ENCODE data around the gene MAPK6.

The MAPK6 gene

GRCh38 chr15:52006702-52007340 is 12.2 kb upstream of the MAPK6 start:
- no peaks in the 10 kb centered on the region for H3K36me3 ChIP-seq
- no peak overlapping the region for H3K27ac ChIP-seq

GRCh38 chr15:52008359-52008697 is 10.7 kb upstream of the MAPK6 start:
- Histone ChIP-seq H3K4me1 (ENCODE audit: control insufficient read depth in 1 of 2, insufficient read depth in 1 of 2, low read depth in 1 of 2, low read length in 1 of 2) (peaks cover 4 to 10% of the 10 kb centered on the region in 2 experiments), H3K36me3 (no peaks in the 10 kb centered on the region), H3K4me3 (ENCODE audit: low read depth in 1 of 2, low read length in 1 of 2) (no peak overlapping the region), H3K9me3 (no peaks in the 10 kb centered on the region), H3K27ac (no peak overlapping the region), H3K27me3 (no peaks in the 10 kb centered on the region)
- no peak for TF ChIP-seq CTCF (IDR thresholded peaks at IDR 0.05)

More at GRCh38 chr15:52006702-52007340, 12.2 kb upstream of the MAPK6 start:
- no peaks in the 10 kb centered on the region for H3K9me3 ChIP-seq
- H3K4me3 ChIP-seq (ENCODE audit: low read depth in 1 of 2, low read length in 1 of 2) = no peak overlapping the region
- no peak for TF ChIP-seq CTCF (IDR thresholded peaks at IDR 0.05)
- no peaks in the 10 kb centered on the region for H3K4me1 ChIP-seq (ENCODE audit: control insufficient read depth in 1 of 2, insufficient read depth in 1 of 2, low read depth in 1 of 2, low read length in 1 of 2)
- no peaks in the 10 kb centered on the region for H3K27me3 ChIP-seq

DNA sequence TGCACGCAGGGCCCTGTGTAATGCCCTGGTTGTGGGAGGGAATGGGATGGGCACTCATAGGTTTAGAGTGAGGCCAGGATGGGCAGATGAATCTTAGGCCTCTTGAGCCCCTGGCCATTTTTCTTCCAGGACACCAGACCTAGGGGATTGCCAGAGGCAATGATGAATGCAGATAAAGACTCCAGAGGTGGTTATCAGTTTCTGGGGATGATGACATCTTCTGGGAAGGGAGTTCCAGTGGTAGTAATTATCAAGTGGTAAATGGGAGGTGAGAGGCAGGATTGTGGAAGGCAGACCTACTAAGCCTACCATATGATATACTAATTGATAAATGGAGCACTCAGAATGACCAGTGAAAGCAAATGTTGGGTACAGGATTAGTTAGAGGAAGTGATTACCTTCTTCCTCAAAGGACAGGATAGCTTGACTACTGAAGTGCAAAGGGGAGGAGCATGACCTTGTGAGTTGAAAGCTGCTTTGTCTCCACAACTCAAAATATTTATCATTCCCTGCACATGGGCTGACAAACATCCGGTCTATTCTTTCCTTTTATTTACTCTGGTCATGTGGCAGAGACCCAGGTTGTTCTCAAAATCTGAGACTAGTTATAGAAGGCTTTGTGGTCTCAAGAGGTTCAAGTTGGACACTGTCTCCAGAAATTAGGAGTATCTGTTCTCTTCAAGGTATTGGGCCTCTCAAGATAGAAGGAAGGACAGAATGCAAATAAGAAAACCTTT is 10.2 kb upstream of the MAPK6 start:
- H3K4me3 ChIP-seq (ENCODE audit: low read depth in 1 of 2, low read length in 1 of 2) = no peak overlapping the region
- TF ChIP-seq CTCF (IDR thresholded peaks at IDR 0.05) = no peak
- no peaks in the 10 kb centered on the region for H3K27me3 ChIP-seq
- no peaks in the 10 kb centered on the region for H3K36me3 ChIP-seq
- H3K27ac ChIP-seq = no peak overlapping the region
- no peaks in the 10 kb centered on the region for H3K9me3 ChIP-seq
- peaks cover 10 to 15% of the 10 kb centered on the region in 2 experiments for H3K4me1 ChIP-seq (ENCODE audit: control insufficient read depth in 1 of 2, insufficient read depth in 1 of 2, low read depth in 1 of 2, low read length in 1 of 2)

DNA sequence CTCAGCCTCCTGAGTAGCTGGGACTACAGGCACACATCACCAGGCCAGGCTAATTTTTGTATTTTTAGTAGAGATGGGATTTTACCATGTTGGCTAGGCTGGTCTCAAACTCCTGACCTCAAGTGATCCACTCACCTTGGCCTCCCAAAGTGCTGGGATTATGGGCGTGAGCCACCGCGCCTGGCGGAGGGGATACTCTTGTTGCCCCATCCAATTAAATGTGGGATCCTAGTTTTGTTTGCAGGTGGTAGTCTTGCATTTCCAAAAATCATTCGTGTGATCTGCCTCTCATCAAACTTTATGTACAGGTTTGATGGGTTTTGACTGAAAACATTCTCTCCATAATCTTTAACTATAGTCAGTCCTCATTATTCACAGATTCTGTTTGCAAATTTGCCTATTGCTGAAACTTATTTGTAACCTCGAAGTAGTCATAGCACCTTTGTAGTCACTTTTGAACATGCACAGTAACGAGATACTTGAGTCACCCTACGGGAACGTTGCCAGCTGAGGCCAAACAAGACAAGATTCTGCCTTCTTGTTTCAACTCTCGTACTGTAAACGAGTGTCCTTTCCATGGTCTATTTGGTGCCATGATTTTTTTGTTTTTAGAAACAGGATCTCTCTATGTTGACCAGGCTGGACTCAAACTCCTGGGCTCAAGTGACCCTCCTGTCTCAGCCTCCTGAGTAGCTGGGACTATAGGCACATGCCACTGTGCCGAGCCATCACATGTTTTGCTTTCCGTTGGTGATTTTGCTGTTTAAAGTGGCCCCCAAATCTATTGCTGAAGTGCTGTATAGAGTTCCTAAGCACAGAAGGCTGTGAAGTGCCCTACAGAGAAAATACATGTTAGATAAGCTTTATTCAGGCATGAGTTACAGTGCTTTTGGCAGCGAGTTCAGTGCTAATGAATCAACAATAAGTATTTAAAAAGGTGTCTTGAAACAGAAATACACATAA is 8.1 kb upstream of the MAPK6 start:
- Histone ChIP-seq H3K9me3 (no peaks in the 10 kb centered on the region), H3K4me3 (ENCODE audit: low read depth in 1 of 2, low read length in 1 of 2) (no peak overlapping the region), H3K4me1 (ENCODE audit: control insufficient read depth in 1 of 2, insufficient read depth in 1 of 2, low read depth in 1 of 2, low read length in 1 of 2) (peaks cover 21 to 29% of the 10 kb centered on the region in 2 experiments), H3K27ac (no peak overlapping the region), H3K36me3 (no peaks in the 10 kb centered on the region), H3K27me3 (no peaks in the 10 kb centered on the region)
- no peak for TF ChIP-seq CTCF (IDR thresholded peaks at IDR 0.05)

DNA sequence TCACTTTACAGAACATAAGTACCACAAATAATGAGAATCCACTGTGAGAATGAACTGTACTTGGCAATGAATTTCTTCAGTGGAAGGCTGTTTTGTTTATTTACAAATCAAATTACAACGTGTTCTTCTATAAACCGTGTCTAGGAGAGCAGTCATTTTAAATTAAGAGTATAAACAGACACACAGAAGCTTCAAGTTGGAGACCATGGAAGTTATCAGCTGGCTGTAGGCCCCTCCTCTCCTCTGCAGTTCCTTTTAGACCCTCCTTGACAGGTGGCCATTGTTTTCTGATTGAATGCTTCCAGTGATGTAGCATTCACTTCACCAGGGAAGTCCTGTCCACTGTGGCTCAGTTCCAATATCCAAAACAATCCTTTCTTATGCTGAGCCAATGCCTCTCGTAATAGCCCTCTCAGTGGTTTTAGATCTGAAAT is 7.3 kb upstream of the MAPK6 start:
- TF ChIP-seq CTCF (IDR thresholded peaks at IDR 0.05) = no peak
- H3K4me3 ChIP-seq (ENCODE audit: low read depth in 1 of 2, low read length in 1 of 2) = no peak overlapping the region
- H3K27me3 ChIP-seq = peaks cover 1% of the 10 kb centered on the region
- H3K27ac ChIP-seq = no peak overlapping the region
- no peaks in the 10 kb centered on the region for H3K9me3 ChIP-seq
- no peaks in the 10 kb centered on the region for H3K36me3 ChIP-seq
- H3K4me1 ChIP-seq (ENCODE audit: control insufficient read depth in 1 of 2, insufficient read depth in 1 of 2, low read depth in 1 of 2, low read length in 1 of 2) = peaks cover 21 to 29% of the 10 kb centered on the region in 2 experiments

All from neutrophil (primary cell).